HCT116 (cell line): ENCODE measurements around the gene CXCR6. TPM values are rescaled to one million over a fixed set of nuclear protein-coding genes. Genes with fewer than 3 reads are reported as not detected.

Experiments
- ATAC-seq: fragments of 200-7000 bp; cut with Tn5 transposase; 2 replicates; pipeline ENCODE4 v1.9.1; 2020; ENCODE audit warnings: mild to moderate bottlenecking, moderate library complexity
- BruUV-seq: library from RNA; stranded (reverse); fragments of 400-500 nt; replicated peaks from 2 replicates; lab custom pipeline; 2021; lab: Mats Ljungman, UMichigan
- CTCF ChIA-PET: fragments of 300-600 bp; sonication (Branson Sonifier 250); formaldehyde crosslinking; loops from one replicate; lab custom pipeline; 2021; ENCODE audit warnings: antibody characterized with exemption; lab: Charles Lee
- POLR2A ChIA-PET: fragments of 300-600, 350-600 bp; sonication (Branson Sonifier 250); formaldehyde crosslinking; loops from one replicate; lab custom pipeline; 2021; ENCODE audit warnings: antibody characterized with exemption; lab: Charles Lee
- RAD21 ChIA-PET, 2 experiments: fragments of 300-600 bp; sonication (Branson Sonifier 250); formaldehyde crosslinking; loops; one replicate each; lab custom pipeline; 2023; ENCODE audit warnings: low total read pairs in 2 of 2; ENCODE audit not compliant: uncharacterized antibody in 2 of 2, unreplicated experiment in 2 of 2, low non-redundant PET in 1 of 2; lab: Charles Lee
- DNase-seq: peaks from one replicate; pipeline ENCODE4 v3.0.0-alpha.2; 2010; ENCODE audit warnings: low read depth, low spot score
- H2AFZ ChIP-seq: fragments of 200-600 bp; shearing (Covaris generic), sonication (generic); 2 replicates; pipeline ENCODE4 v1.6.1; 2017; ENCODE audit warnings: low read depth, mixed run types, mixed read lengths, antibody characterized with exemption, low read length; ENCODE audit not compliant: poor library complexity, severe bottlenecking
- H3K27ac ChIP-seq: 2 replicates; pipeline ENCODE4 v1.5.1; 2012; ENCODE audit warnings: low read depth, low read length
- H3K27me3 ChIP-seq: fragments of 200-600 bp; sonication (generic); 2 replicates; pipeline ENCODE4 v1.6.1; 2016; ENCODE audit warnings: mixed run types, low read length, mixed read lengths; ENCODE audit not compliant: insufficient read depth
- H3K36me3 ChIP-seq, 2 experiments: fragments of 200-500 bp in 1 of 2; fragments of 200-600 bp in 1 of 2; sonication (Bioruptor generic) in 1 of 2; sonication (generic) in 1 of 2; 2 replicates each; pipeline versions ENCODE4 v1.5.1 to v1.6.1; 2014 to 2016; ENCODE audit warnings: low read length in 2 of 2, inconsistent platforms in 1 of 2, mixed read lengths in 1 of 2, mixed run types in 1 of 2; ENCODE audit not compliant: insufficient read depth in 2 of 2, control insufficient read depth in 1 of 2
- H3K4me1 ChIP-seq, 2 experiments: fragments of 200-600 bp in 1 of 2; sonication (generic) in 1 of 2; 2 replicates each; pipeline versions ENCODE4 v1.5.1 to v1.6.1; 2012 to 2017; ENCODE audit warnings: low read length in 2 of 2, inconsistent platforms in 1 of 2, mild to moderate bottlenecking in 1 of 2, mixed read lengths in 1 of 2, mixed run types in 1 of 2, moderate library complexity in 1 of 2; ENCODE audit not compliant: insufficient read depth in 2 of 2, control insufficient read depth in 1 of 2
- H3K4me2 ChIP-seq: fragments of 200-600 bp; sonication (generic); 2 replicates; pipeline ENCODE4 v1.6.1; 2017; ENCODE audit warnings: mixed run types, low read length, mixed read lengths
- H3K4me3 ChIP-seq, 2 experiments: fragments of 200-600 bp in 1 of 2; sonication (generic) in 1 of 2; replicated peaks in 1 of 2; 2 replicates each; pipeline ENCODE4 v1.5.1; 2011 to 2016; ENCODE audit warnings: low read length in 2 of 2, control low read depth in 1 of 2, low read depth in 1 of 2, mild to moderate bottlenecking in 1 of 2, mixed read lengths in 1 of 2, mixed run types in 1 of 2
- H3K79me2 ChIP-seq: fragments of 200-600 bp; sonication (generic); 2 replicates; pipeline ENCODE4 v1.6.1; 2017; ENCODE audit warnings: mild to moderate bottlenecking, mixed run types, low read length, moderate library complexity, mixed read lengths; ENCODE audit not compliant: insufficient read depth
- H3K9ac ChIP-seq: fragments of 200-600 bp; sonication (generic); 2 replicates; pipeline ENCODE4 v1.6.1; 2016; ENCODE audit warnings: low read length, mixed read lengths
- H3K9me2 ChIP-seq: fragments of 200-600 bp; sonication (generic), shearing (Covaris generic); 2 replicates; pipeline ENCODE4 v1.6.1; 2017; ENCODE audit warnings: mixed run types, mild to moderate bottlenecking, moderate library complexity; ENCODE audit not compliant: insufficient read depth
- H3K9me3 ChIP-seq, 2 experiments: fragments of 200-500 bp in 1 of 2; fragments of 200-600 bp in 1 of 2; sonication (Bioruptor generic) in 1 of 2; sonication (generic) in 1 of 2; 2 replicates each; pipeline ENCODE4 v1.6.1; 2014 to 2017; ENCODE audit warnings: low read length in 2 of 2, mixed read lengths in 2 of 2, inconsistent platforms in 1 of 2, low read depth in 1 of 2, mild to moderate bottlenecking in 1 of 2, mixed run types in 1 of 2, moderate library complexity in 1 of 2; ENCODE audit not compliant: control insufficient read depth in 1 of 2, insufficient read depth in 1 of 2
- H4K20me1 ChIP-seq: fragments of 200-600 bp; sonication (generic), shearing (Covaris generic); 2 replicates; pipeline ENCODE4 v1.6.1; 2017; ENCODE audit warnings: mixed run types, mild to moderate bottlenecking, moderate library complexity; ENCODE audit not compliant: insufficient read depth
- CBX3 ChIP-seq: IDR thresholded peaks from 2 replicates; pipeline ENCODE4 v1.6.1; 2012; ENCODE audit warnings: low read depth
- EGR1 ChIP-seq: IDR thresholded peaks from 2 replicates; pipeline ENCODE4 v1.6.1; 2012; ENCODE audit warnings: low read depth
- ELF1 ChIP-seq: IDR thresholded peaks from 2 replicates; pipeline ENCODE4 v1.6.1; 2012; ENCODE audit warnings: low read depth, borderline replicate concordance
- EZH2 ChIP-seq: fragments of 200-600 bp; sonication (generic); IDR thresholded peaks from 2 replicates; pipeline ENCODE4 v1.6.1; 2017; ENCODE audit warnings: antibody characterized with exemption, mixed run types
- EZH2phosphoT487 ChIP-seq: fragments of 200-600 bp; IDR thresholded peaks from 2 replicates; pipeline ENCODE4 v1.6.1; 2018; ENCODE audit warnings: antibody characterized with exemption, borderline replicate concordance
- FOSL1 ChIP-seq: IDR thresholded peaks from 2 replicates; pipeline ENCODE4 v1.6.1; 2012; ENCODE audit warnings: low read depth
- POLR2A ChIP-seq: IDR thresholded peaks from 2 replicates; pipeline ENCODE4 v1.7.0; 2011; ENCODE audit warnings: borderline replicate concordance; ENCODE audit not compliant: insufficient read depth, insufficient read length; ENCODE audit errors: extremely low read depth
- RAD21 ChIP-seq: IDR thresholded peaks from 2 replicates; pipeline ENCODE4 v1.6.1; 2012; ENCODE audit warnings: low read depth, mild to moderate bottlenecking
- SIN3A ChIP-seq: IDR thresholded peaks from 2 replicates; pipeline ENCODE4 v1.6.1; 2012; ENCODE audit warnings: low read depth
- SRF ChIP-seq: IDR thresholded peaks from 2 replicates; pipeline ENCODE4 v1.6.1; 2012; ENCODE audit warnings: low read depth
- ZNF274 ChIP-seq: fragments of 200-500 bp; sonication (Bioruptor generic); IDR thresholded peaks from 2 replicates; pipeline ENCODE4 v1.6.1; 2014; ENCODE audit warnings: mild to moderate bottlenecking, low read depth, low read length, inconsistent platforms
- intact Hi-C: fragments of 100-400 bp; cut with micrococcal nuclease; formaldehyde crosslinking; loops from 2 replicates; pipeline ENCODE4 v1.10.0; 2022
- total RNA-seq: library from RNA; stranded (reverse); gene quantifications from one replicate; pipeline ENCODE4 v1.2.1, GENCODE V29; 2021; ENCODE audit not compliant: unreplicated experiment
- TF ChIP-seq, protein P1 (sequence below): IDR thresholded peaks from 2 replicates; pipeline ENCODE4 v1.6.1; 2012
- TF ChIP-seq, protein P2 (sequence below): IDR thresholded peaks from 2 replicates; pipeline ENCODE4 v1.6.1; 2011; ENCODE audit warnings: mild to moderate bottlenecking, low read length, moderate library complexity; ENCODE audit not compliant: insufficient replicate concordance; ENCODE audit errors: extremely low read depth
- TF ChIP-seq, protein P3 (sequence below): IDR thresholded peaks from 2 replicates; pipeline ENCODE4 v1.6.1; 2012; ENCODE audit warnings: low read depth
- TF ChIP-seq, protein P4 (sequence below): IDR thresholded peaks from 2 replicates; pipeline ENCODE4 v1.6.1; 2012

CXCR6 gene
- total RNA-seq, 1 experiment from 2014 or later = not detected

DNA sequence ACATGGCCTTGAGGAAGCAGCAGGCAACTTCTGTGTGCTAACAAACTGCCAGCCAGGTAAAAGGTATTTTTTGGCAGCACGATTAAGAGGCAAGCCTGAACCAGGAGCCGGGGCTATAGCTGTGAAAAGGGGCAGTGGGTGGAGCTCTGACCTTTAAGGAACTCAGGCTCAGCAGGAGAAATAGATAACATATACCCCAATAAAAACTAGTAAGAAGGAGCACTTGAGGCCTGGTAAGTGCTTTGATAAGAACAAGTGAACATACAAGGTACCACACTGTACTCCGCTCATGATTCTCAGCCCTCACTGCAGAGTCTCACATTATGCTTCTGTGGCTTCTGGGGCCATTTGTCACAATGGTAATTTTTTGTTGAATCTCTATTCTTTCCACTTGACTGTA lies 46.9 kb downstream of the CXCR6 start:
- intact Hi-C loops = no loop called here

DNA sequence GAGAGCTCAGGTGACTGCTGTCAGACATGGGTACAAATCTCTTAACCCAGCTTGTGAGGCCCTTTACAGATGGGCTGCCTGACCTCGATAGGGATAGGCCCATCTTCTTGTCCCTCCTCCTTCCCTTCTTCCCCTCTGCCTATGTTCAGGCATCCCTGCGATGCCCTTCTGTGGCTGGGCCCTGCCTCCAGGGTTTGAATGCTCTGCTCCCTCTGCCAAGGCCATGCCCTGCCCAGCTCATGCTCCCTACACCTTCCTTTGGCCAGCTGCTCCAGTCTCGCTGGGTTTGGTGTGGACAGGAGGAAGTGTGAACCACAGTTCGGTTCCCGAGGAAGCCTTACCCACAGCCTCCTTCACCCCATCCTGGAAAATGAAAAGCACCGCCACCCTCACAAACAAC lies 48.1 kb downstream of the CXCR6 start:
- POLR2A ChIA-PET = no interaction called here
- H3K27me3 ChIP-seq = no peaks in the 10 kb centered on the region
- H3K9me3 ChIP-seq = no peaks in the 10 kb centered on the region
- H3K79me2 ChIP-seq = peaks cover 47% of the 10 kb centered on the region
- H2AFZ ChIP-seq = no peak overlapping the region
- H4K20me1 ChIP-seq = no peaks in the 10 kb centered on the region
- no TSS peak for BruUV-seq
- no peak overlapping the region for H3K9ac ChIP-seq
- no peak overlapping the region for H3K27ac ChIP-seq
- RAD21 ChIA-PET = no interaction called here
- no peak overlapping the region for H3K4me3 ChIP-seq
- peaks cover 5 to 37% of the 10 kb centered on the region in 2 experiments; a peak in 3 of 4 replicates for H3K4me1 ChIP-seq
- ATAC-seq (no peak), DNase-seq (no peak)
- H3K36me3 ChIP-seq = no peaks in the 10 kb centered on the region
- H3K9me2 ChIP-seq = no peaks in the 10 kb centered on the region
- CTCF ChIA-PET = no interaction called here
- no peak overlapping the region for H3K4me2 ChIP-seq
- intact Hi-C loops = no loop called here
- TF ChIP-seq, protein P1, sequence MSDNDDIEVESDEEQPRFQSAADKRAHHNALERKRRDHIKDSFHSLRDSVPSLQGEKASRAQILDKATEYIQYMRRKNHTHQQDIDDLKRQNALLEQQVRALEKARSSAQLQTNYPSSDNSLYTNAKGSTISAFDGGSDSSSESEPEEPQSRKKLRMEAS = no peak
- TF ChIP-seq, protein P2, sequence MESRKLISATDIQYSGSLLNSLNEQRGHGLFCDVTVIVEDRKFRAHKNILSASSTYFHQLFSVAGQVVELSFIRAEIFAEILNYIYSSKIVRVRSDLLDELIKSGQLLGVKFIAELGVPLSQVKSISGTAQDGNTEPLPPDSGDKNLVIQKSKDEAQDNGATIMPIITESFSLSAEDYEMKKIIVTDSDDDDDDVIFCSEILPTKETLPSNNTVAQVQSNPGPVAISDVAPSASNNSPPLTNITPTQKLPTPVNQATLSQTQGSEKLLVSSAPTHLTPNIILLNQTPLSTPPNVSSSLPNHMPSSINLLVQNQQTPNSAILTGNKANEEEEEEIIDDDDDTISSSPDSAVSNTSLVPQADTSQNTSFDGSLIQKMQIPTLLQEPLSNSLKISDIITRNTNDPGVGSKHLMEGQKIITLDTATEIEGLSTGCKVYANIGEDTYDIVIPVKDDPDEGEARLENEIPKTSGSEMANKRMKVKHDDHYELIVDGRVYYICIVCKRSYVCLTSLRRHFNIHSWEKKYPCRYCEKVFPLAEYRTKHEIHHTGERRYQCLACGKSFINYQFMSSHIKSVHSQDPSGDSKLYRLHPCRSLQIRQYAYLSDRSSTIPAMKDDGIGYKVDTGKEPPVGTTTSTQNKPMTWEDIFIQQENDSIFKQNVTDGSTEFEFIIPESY = no peak
- TF ChIP-seq RAD21 (no peak), FOSL1 (no peak), SIN3A (no peak), SRF (no peak), ZNF274 (no peak), ELF1 (no peak), EZH2 (no peak), EZH2phosphoT487 (no peak), EGR1 (no peak)
- TF ChIP-seq, protein P3, sequence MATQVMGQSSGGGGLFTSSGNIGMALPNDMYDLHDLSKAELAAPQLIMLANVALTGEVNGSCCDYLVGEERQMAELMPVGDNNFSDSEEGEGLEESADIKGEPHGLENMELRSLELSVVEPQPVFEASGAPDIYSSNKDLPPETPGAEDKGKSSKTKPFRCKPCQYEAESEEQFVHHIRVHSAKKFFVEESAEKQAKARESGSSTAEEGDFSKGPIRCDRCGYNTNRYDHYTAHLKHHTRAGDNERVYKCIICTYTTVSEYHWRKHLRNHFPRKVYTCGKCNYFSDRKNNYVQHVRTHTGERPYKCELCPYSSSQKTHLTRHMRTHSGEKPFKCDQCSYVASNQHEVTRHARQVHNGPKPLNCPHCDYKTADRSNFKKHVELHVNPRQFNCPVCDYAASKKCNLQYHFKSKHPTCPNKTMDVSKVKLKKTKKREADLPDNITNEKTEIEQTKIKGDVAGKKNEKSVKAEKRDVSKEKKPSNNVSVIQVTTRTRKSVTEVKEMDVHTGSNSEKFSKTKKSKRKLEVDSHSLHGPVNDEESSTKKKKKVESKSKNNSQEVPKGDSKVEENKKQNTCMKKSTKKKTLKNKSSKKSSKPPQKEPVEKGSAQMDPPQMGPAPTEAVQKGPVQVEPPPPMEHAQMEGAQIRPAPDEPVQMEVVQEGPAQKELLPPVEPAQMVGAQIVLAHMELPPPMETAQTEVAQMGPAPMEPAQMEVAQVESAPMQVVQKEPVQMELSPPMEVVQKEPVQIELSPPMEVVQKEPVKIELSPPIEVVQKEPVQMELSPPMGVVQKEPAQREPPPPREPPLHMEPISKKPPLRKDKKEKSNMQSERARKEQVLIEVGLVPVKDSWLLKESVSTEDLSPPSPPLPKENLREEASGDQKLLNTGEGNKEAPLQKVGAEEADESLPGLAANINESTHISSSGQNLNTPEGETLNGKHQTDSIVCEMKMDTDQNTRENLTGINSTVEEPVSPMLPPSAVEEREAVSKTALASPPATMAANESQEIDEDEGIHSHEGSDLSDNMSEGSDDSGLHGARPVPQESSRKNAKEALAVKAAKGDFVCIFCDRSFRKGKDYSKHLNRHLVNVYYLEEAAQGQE = no peak

More for the DNA sequence above, 46.9 kb downstream of the CXCR6 start:
- ATAC-seq (no peak), DNase-seq (no peak)
- H3K4me2 ChIP-seq = no peak overlapping the region
- POLR2A ChIA-PET = no interaction called here
- H3K79me2 ChIP-seq = peaks cover 52% of the 10 kb centered on the region
- no peak overlapping the region for H2AFZ ChIP-seq
- no TSS peak for BruUV-seq
- no peak overlapping the region for H3K27ac ChIP-seq
- H3K9ac ChIP-seq = no peak overlapping the region
- RAD21 ChIA-PET = no interaction called here
- TF ChIP-seq, protein P4, sequence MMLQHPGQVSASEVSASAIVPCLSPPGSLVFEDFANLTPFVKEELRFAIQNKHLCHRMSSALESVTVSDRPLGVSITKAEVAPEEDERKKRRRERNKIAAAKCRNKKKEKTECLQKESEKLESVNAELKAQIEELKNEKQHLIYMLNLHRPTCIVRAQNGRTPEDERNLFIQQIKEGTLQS = no peak
- TF ChIP-seq CBX3 (no peak), FOSL1 (no peak), ELF1 (no peak), RAD21 (no peak), POLR2A (no peak)
- TF ChIP-seq, protein P1 = no peak
- H3K4me3 ChIP-seq = no peak overlapping the region
- no peaks in the 10 kb centered on the region for H3K27me3 ChIP-seq
- H3K9me3 ChIP-seq = no peaks in the 10 kb centered on the region
- peaks cover 3 to 31% of the 10 kb centered on the region in 2 experiments; a peak in 3 of 4 replicates for H3K4me1 ChIP-seq
- H3K9me2 ChIP-seq = no peaks in the 10 kb centered on the region
- no peaks in the 10 kb centered on the region for H3K36me3 ChIP-seq
- CTCF ChIA-PET = no interaction called here
- no peaks in the 10 kb centered on the region for H4K20me1 ChIP-seq
